Ascending aorta (tissue), 2 donors: ENCODE measurements around the gene AQP5. TPM values are rescaled to one million over a fixed set of nuclear protein-coding genes. Genes with fewer than 3 reads are reported as not detected.
A peak's percentile ranks its signal among the peaks of the same experiment; 100 is the strongest.

ENCODE experiments used
- DNase-seq, 2 donors: peaks; one replicate each; pipeline ENCODE4 v3.0.0-alpha.2; 2019; ENCODE audit warnings: low spot score in 2 of 2
- H3K27ac ChIP-seq, 2 donors: fragments of 200-600 bp; sonication (generic); one replicate each; pipeline ENCODE4 v1.5.1; 2016 to 2017; ENCODE audit warnings: mild to moderate bottlenecking in 1 of 2
- H3K27me3 ChIP-seq: fragments of 200-600 bp; sonication (generic); one replicate; pipeline ENCODE4 v1.5.1; 2017
- H3K36me3 ChIP-seq, 2 donors: fragments of 200-600 bp; sonication (generic); one replicate each; pipeline ENCODE4 v1.5.1; 2016
- H3K4me1 ChIP-seq, 2 donors: fragments of 200-600 bp; sonication (generic); one replicate each; pipeline ENCODE4 v1.5.1; 2016 to 2017; ENCODE audit warnings: mild to moderate bottlenecking in 1 of 2
- H3K4me3 ChIP-seq, 2 donors: fragments of 200-600 bp; sonication (generic); one replicate each; pipeline ENCODE4 v1.5.1; 2016 to 2017; ENCODE audit warnings: mild to moderate bottlenecking in 1 of 2
- H3K9me3 ChIP-seq, 2 donors: fragments of 200-600 bp; sonication (generic); one replicate each; pipeline ENCODE4 v1.5.1; 2016
- intact Hi-C: fragments of 100-400 bp; cut with DNase I; formaldehyde crosslinking; loops from one replicate; pipeline ENCODE4 v1.15.1; 2023
- total RNA-seq: library from RNA; depleted of rRNA; stranded (reverse); fragments of >200 nt; gene quantifications from one replicate; pipeline ENCODE4 v1.1.0, GENCODE V29; 2016
- TF ChIP-seq, protein P1 (sequence below), 3 experiments: fragments of 200-600 bp in 2 of 3; fragments of 450-650 bp in 1 of 3; sonication (generic) in 2 of 3; IDR thresholded peaks; one replicate each; pipeline ENCODE4 v1.5.1; 2016 to 2019; ENCODE audit warnings: antibody characterized with exemption in 3 of 3, mild to moderate bottlenecking in 1 of 3, moderate library complexity in 1 of 3

AQP5 gene
- total RNA-seq, 1 donor from 2014 or later: not detected

DNA sequence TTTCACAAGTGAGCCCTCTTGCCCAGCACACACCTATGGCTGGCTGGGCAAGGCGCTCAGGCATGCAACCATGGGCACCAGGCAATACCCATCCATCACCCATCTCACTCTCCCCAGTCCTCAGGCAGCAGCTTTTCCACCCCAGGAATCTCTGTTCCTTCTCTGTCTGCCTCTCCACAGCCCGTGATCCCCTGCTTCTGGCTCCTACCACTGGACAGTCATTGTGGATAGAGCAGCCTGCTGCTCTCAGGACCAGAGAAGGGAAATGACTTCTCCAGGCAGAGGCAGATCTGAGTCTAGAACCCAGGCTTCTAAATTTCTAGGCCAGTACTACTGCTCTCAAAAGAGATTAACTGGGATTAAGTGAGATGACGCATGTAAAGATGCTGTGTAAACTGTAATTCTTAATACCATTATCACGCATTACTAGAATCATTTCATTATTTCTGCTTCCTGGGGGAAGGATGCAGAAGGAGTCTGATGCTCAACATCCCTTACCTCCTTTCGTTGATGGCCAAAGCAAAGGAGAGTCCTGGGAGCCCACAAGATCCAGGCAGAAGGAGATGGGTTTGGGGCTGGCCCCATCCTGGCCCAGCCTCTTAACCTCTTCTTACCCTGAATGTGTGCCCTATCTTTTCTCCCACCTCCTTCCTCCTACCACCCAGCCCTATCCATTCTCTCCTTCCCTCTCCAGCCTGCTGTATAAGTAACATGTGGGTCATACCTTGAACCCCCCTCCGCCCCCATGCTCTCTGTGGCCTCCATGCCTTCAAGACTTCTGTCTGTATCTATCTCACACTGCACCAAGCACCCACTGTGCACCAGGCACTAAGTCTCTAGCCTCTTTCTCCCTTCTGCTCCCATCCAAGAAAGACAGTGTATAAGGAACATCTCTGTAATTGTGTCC lies 4.8 kb upstream of the AQP5 start:
- DNase-seq: no peak
- no peaks in the 10 kb centered on the region for H3K9me3 ChIP-seq
- TF ChIP-seq, protein P1, sequence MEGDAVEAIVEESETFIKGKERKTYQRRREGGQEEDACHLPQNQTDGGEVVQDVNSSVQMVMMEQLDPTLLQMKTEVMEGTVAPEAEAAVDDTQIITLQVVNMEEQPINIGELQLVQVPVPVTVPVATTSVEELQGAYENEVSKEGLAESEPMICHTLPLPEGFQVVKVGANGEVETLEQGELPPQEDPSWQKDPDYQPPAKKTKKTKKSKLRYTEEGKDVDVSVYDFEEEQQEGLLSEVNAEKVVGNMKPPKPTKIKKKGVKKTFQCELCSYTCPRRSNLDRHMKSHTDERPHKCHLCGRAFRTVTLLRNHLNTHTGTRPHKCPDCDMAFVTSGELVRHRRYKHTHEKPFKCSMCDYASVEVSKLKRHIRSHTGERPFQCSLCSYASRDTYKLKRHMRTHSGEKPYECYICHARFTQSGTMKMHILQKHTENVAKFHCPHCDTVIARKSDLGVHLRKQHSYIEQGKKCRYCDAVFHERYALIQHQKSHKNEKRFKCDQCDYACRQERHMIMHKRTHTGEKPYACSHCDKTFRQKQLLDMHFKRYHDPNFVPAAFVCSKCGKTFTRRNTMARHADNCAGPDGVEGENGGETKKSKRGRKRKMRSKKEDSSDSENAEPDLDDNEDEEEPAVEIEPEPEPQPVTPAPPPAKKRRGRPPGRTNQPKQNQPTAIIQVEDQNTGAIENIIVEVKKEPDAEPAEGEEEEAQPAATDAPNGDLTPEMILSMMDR (IDR thresholded peaks at IDR 0.05): no peak
- intact Hi-C loops: no loop called here
- H3K27ac ChIP-seq: no peak overlapping the region
- peaks cover 0 to 10% of the 10 kb centered on the region in 2 donors for H3K4me1 ChIP-seq
- no peaks in the 10 kb centered on the region for H3K36me3 ChIP-seq
- no peak overlapping the region for H3K4me3 ChIP-seq
- no peaks in the 10 kb centered on the region for H3K27me3 ChIP-seq

DNA sequence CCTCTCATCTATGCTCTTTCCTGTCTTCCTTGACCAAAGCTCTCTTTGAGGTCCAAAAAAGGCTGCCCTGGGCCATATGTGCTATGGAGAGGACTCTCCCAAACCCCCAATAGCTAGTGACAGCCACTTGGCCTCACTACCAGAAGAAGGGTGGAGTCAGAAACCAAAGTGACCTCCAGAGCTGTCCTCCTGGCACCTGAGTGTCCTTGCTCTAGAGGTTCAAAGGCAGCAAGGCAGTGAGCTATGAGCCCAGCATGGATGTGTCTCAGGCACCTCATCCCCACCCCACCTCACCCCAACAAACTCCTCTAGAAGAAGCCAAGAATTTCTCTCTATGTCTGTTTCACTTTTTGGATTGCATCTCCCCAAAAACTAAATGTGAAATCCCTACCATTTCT lies 4.1 kb upstream of the AQP5 start:
- no peaks in the 10 kb centered on the region for H3K9me3 ChIP-seq
- H3K4me1 ChIP-seq: peaks cover 0 to 13% of the 10 kb centered on the region in 2 donors
- H3K27me3 ChIP-seq: no peaks in the 10 kb centered on the region
- no peak overlapping the region for H3K4me3 ChIP-seq
- H3K36me3 ChIP-seq: no peaks in the 10 kb centered on the region
- TF ChIP-seq, protein P1 (IDR thresholded peaks at IDR 0.05): no peak
- no peak overlapping the region for H3K27ac ChIP-seq
- DNase-seq: no peak
- intact Hi-C loops: no loop called here

DNA sequence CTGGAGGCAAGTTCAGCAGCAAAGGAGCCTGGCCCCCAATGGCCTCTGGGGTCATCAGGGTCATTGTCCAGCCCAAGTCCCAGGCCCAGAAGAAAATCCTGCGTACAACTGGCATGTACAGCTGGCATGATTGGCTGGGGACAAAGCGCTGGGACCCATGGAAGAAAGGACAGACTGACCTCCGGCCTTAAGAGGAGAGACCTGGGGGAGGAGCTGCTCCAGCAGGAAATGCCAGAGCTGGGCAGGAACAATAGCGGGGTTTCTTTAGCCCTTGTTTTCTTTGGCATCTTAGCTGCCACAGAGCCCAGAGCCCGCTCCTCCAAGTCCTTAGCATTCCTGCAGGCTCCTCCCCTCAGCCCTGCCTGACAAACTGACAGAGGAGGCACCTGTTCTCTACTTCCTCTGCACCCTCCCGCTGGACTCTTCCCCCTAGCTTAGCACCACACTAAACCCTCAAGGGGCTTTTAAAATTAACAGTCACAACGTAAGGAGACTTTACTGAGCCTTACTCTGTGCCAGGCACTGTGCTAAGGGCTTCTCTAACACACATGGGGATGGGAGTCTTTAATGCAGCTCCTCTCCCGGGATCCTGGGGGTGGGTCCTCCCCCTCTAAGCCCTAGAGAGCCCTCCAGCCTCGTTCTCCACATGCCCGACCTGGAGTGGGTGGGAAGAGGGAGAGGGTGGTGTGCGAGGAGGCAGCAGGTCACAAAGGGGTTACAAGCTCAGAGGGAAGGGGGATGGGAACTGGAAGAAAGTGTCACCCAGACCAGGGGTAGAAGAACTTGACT lies 1.8 kb upstream of the AQP5 start:
- TF ChIP-seq, protein P1 (IDR thresholded peaks at IDR 0.05): no peak
- Histone ChIP-seq H3K4me1 (peaks cover 0 to 19% of the 10 kb centered on the region in 2 donors), H3K4me3 (no peak overlapping the region), H3K27me3 (no peaks in the 10 kb centered on the region), H3K9me3 (no peaks in the 10 kb centered on the region), H3K36me3 (no peaks in the 10 kb centered on the region), H3K27ac (no peak overlapping the region)
- no peak for DNase-seq
- intact Hi-C loops: loop anchor here (10.0 kb wide), 1 partner anchor 205 kb away; the partner anchor contains the start of gene CERS5

DNA sequence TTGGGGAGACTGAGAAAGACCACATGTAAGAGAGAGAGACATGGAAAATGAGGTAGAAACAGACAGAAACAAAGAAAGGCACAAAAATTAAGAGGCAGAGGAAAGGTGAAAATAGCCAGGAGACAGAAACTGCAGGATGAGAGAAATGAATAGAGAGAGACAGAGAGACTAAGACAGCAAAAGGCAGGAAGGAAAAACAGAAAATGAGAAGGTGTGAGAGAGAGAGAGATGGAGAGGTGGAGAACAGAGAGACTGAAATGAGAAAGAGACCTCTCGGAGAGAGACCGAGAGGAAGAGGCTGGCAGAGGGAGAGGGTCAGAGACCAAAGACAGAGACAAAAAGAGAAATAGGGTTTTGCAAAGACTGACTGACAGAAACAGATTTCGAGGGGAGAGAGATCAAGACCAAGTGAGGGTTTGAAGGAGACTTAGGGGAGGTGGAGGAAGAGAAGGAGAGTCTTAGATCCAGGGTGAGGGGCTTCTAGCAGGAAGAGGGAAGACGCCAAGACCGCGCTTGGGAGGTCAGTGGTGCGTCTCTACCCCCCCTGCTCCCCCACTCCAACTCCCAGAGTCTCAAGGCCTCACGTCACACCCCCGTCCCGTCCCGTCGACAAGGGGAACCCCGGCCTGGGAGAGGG lies 1.1 kb upstream of the AQP5 start:
- Histone ChIP-seq H3K4me3 (peak overlapping the region in 1 of 2 donors; percentile 62), H3K9me3 (no peaks in the 10 kb centered on the region)

More for the DNA sequence above, 1.1 kb upstream of the AQP5 start:
- H3K36me3 ChIP-seq: no peaks in the 10 kb centered on the region
- no peaks in the 10 kb centered on the region for H3K27me3 ChIP-seq
- DNase-seq: no peak
- intact Hi-C loops: loop anchor here (10.0 kb wide), 1 partner anchor 204 kb away; the partner anchor contains the start of gene CERS5
- no peak overlapping the region for H3K27ac ChIP-seq
- TF ChIP-seq, protein P1 (IDR thresholded peaks at IDR 0.05): no peak
- H3K4me1 ChIP-seq: peaks cover 0 to 19% of the 10 kb centered on the region in 2 donors
